A549 (cell line): Measurements from ENCODE around the gene CBX4. TPM values are rescaled to one million over a fixed set of nuclear protein-coding genes. Genes with fewer than 3 reads are reported as not detected.

Experiments used
- CBX2 ChIP-seq: fragments of 200-600 bp; sonication (generic); IDR thresholded peaks from 2 replicates; pipeline ENCODE4 v1.6.1; 2016; ENCODE audit warnings: low read depth, mild to moderate bottlenecking, borderline replicate concordance
- CBX8 ChIP-seq: fragments of 200-600 bp; sonication (generic); IDR thresholded peaks from 2 replicates; pipeline ENCODE4 v1.6.1; 2016
- CHD2 ChIP-seq: fragments of 150-350 bp; IDR thresholded peaks from 2 replicates; pipeline ENCODE4 v1.6.1; 2014; ENCODE audit warnings: low read length; ENCODE audit not compliant: partially characterized antibody
- CHD4 ChIP-seq: fragments of 200-600 bp; sonication (generic); IDR thresholded peaks from 2 replicates; pipeline ENCODE4 v1.6.1; 2016; ENCODE audit warnings: antibody characterized with exemption, mild to moderate bottlenecking, borderline replicate concordance
- EHF ChIP-seq: fragments of 250-450 bp; sonication (Bioruptor Pico); IDR thresholded peaks from 2 replicates; pipeline ENCODE4 v1.5.0; 2020; ENCODE audit warnings: mild to moderate bottlenecking
- FOSB ChIP-seq: fragments of 250-450 bp; sonication (Bioruptor Pico); IDR thresholded peaks from 2 replicates; pipeline ENCODE4 v1.5.0; 2020; ENCODE audit warnings: mild to moderate bottlenecking, moderate library complexity
- FOXS1 ChIP-seq: fragments of 250-450 bp; sonication (Bioruptor Pico); IDR thresholded peaks from 2 replicates; pipeline ENCODE4 v1.5.0; 2020; ENCODE audit warnings: mild to moderate bottlenecking, moderate library complexity
- GATA3 ChIP-seq: IDR thresholded peaks from 2 replicates; pipeline ENCODE4 v1.6.1; 2012; ENCODE audit warnings: borderline replicate concordance
- HDAC2 ChIP-seq: fragments of 200-600 bp; sonication (generic); IDR thresholded peaks from 2 replicates; pipeline ENCODE4 v1.6.1; 2016
- HEYL ChIP-seq: fragments of 250-450 bp; sonication (Bioruptor Pico); IDR thresholded peaks from 2 replicates; pipeline ENCODE4 v1.8.0; 2021; ENCODE audit warnings: mild to moderate bottlenecking, moderate library complexity
- HOXA7 ChIP-seq: fragments of 250-450 bp; sonication (Bioruptor Pico); IDR thresholded peaks from 2 replicates; pipeline ENCODE4 v1.5.0; 2020; ENCODE audit warnings: mild to moderate bottlenecking, moderate library complexity
- HOXB13 ChIP-seq: fragments of 250-450 bp; sonication (Bioruptor Pico); IDR thresholded peaks from 2 replicates; pipeline ENCODE4 v1.5.0; 2020; ENCODE audit warnings: low read depth, mild to moderate bottlenecking, moderate library complexity
- HOXB5 ChIP-seq: fragments of 250-450 bp; sonication (Bioruptor Pico); IDR thresholded peaks from 2 replicates; pipeline ENCODE4 v1.5.0; 2020; ENCODE audit warnings: mild to moderate bottlenecking, moderate library complexity
- JUN ChIP-seq, 2 experiments: fragments of >200 bp; sonication (Bioruptor Twin); formaldehyde crosslinking; IDR thresholded peaks; 2 replicates in 1 of 2; 3 replicates in 1 of 2; pipeline ENCODE4 v1.6.1; 2016 to 2017
- JUNB ChIP-seq: fragments of >200 bp; sonication (Bioruptor Twin); formaldehyde crosslinking; IDR thresholded peaks from 2 replicates; pipeline ENCODE4 v1.6.1; 2016
- KDM1A ChIP-seq: fragments of 200-600 bp; sonication (generic); IDR thresholded peaks from 2 replicates; pipeline ENCODE4 v1.6.1; 2016; ENCODE audit warnings: low read depth, mild to moderate bottlenecking
- KDM5A ChIP-seq: fragments of 200-600 bp; sonication (generic); IDR thresholded peaks from 2 replicates; pipeline ENCODE4 v1.6.1; 2016; ENCODE audit warnings: antibody characterized with exemption, mild to moderate bottlenecking
- MAZ ChIP-seq: fragments of 150-350 bp; IDR thresholded peaks from 2 replicates; pipeline ENCODE4 v1.6.1; 2014; ENCODE audit warnings: antibody characterized with exemption, low read depth, low read length, borderline replicate concordance
- NPAS2 ChIP-seq: fragments of 250-450 bp; sonication (Bioruptor Pico); IDR thresholded peaks from 2 replicates; pipeline ENCODE4 v1.8.0; 2022; ENCODE audit warnings: mild to moderate bottlenecking, moderate library complexity, borderline replicate concordance
- NR3C1 ChIP-seq: fragments of >200 bp; sonication (Bioruptor Twin); formaldehyde crosslinking; IDR thresholded peaks from 3 replicates; pipeline ENCODE4 v1.6.1; 2017
- PHF8 ChIP-seq: fragments of 200-600 bp; sonication (generic); IDR thresholded peaks from 2 replicates; pipeline ENCODE4 v1.6.1; 2016; ENCODE audit warnings: low read depth, mild to moderate bottlenecking, antibody characterized with exemption, moderate library complexity, borderline replicate concordance
- POLR2A ChIP-seq: IDR thresholded peaks from 2 replicates; pipeline ENCODE4 v1.6.1; 2012; ENCODE audit warnings: mild to moderate bottlenecking, low read length
- POLR2AphosphoS2 ChIP-seq: conservative IDR thresholded peaks from 2 replicates; pipeline ENCODE4 v1.6.1; 2012; ENCODE audit warnings: low read length, improper control_type of control experiment, inconsistent platforms
- RAD21 ChIP-seq, 2 experiments: fragments of >200 bp in 1 of 2; sonication (Bioruptor Twin) in 1 of 2; formaldehyde crosslinking in 1 of 2; IDR thresholded peaks in 1 of 2; conservative IDR thresholded peaks in 1 of 2; 2 replicates in 1 of 2; 3 replicates in 1 of 2; pipeline ENCODE4 v1.6.1; 2012 to 2018; ENCODE audit warnings: inconsistent platforms in 1 of 2
- RARB ChIP-seq: fragments of 250-450 bp; sonication (Bioruptor Pico); IDR thresholded peaks from 2 replicates; pipeline ENCODE4 v1.8.0; 2021; ENCODE audit warnings: mild to moderate bottlenecking, moderate library complexity
- RCOR1 ChIP-seq: fragments of 150-350 bp; IDR thresholded peaks from 2 replicates; pipeline ENCODE4 v1.6.1; 2014; ENCODE audit warnings: antibody characterized with exemption, low read length, low read depth
- TFCP2L1 ChIP-seq: fragments of 250-450 bp; sonication (Bioruptor Pico); IDR thresholded peaks from 2 replicates; pipeline ENCODE4 v1.5.0; 2021; ENCODE audit warnings: mild to moderate bottlenecking
- ZFP36 ChIP-seq: fragments of 450-650 bp; IDR thresholded peaks from 2 replicates; pipeline ENCODE4 v1.6.1; 2014; ENCODE audit warnings: borderline replicate concordance; ENCODE audit not compliant: partially characterized antibody
- ZNF302 ChIP-seq: fragments of 250-450 bp; sonication (Bioruptor Pico); IDR thresholded peaks from 2 replicates; pipeline ENCODE4 v1.9.0; 2021; ENCODE audit warnings: inconsistent platforms, mild to moderate bottlenecking, moderate library complexity
- ZSCAN20 ChIP-seq: fragments of 250-450 bp; sonication (Bioruptor Pico); IDR thresholded peaks from 2 replicates; pipeline ENCODE4 v1.8.0; 2022; ENCODE audit warnings: mild to moderate bottlenecking, moderate library complexity
- polyA plus RNA-seq, 4 experiments: library from polyadenylated mRNA; depleted of rRNA in 3 of 4; stranded (reverse); fragments of >200 nt; fragmentation: RNase III in 1 of 4; extraction: RNeasy Plus Mini Kit Qiagen cat#74134 plus additional on column Dnase treatment in 1 of 4; gene quantifications; 2 replicates in 3 of 4; 3 replicates in 1 of 4; pipeline ENCODE4 v1.2.3, GENCODE V29; 2011 to 2017
- TF ChIP-seq, protein P1 (sequence below): fragments of 450-650 bp; IDR thresholded peaks from 2 replicates; pipeline ENCODE4 v1.6.1; 2014; ENCODE audit warnings: antibody characterized with exemption
- TF ChIP-seq, protein P2 (sequence below): fragments of 250-450 bp; sonication (Bioruptor Pico); IDR thresholded peaks from 2 replicates; pipeline ENCODE4 v1.5.0; 2020; ENCODE audit warnings: low read depth, mild to moderate bottlenecking, moderate library complexity
- TF ChIP-seq, protein P3 (sequence below): fragments of >200 bp; sonication (Bioruptor Twin); formaldehyde crosslinking; IDR thresholded peaks from 3 replicates; pipeline ENCODE4 v1.5.1; 2016
- TF ChIP-seq, protein P4 (sequence below): fragments of 250-450 bp; sonication (Bioruptor Pico); IDR thresholded peaks from 2 replicates; pipeline ENCODE4 v1.5.0; 2021; ENCODE audit warnings: mild to moderate bottlenecking, moderate library complexity, borderline replicate concordance
- TF ChIP-seq, protein P5 (sequence below): fragments of >200 bp; sonication (Bioruptor Twin); formaldehyde crosslinking; IDR thresholded peaks from 2 replicates; pipeline ENCODE4 v1.6.1; 2016
- TF ChIP-seq, protein P6 (sequence below): IDR thresholded peaks from 2 replicates; pipeline ENCODE4 v1.6.1; 2012; ENCODE audit warnings: low read depth, borderline replicate concordance
- TF ChIP-seq, protein P7 (sequence below): fragments of >200 bp; sonication (Bioruptor Twin); formaldehyde crosslinking; IDR thresholded peaks from 3 replicates; pipeline ENCODE4 v1.6.1; 2016

Gene CBX4
- polyA plus RNA-seq, 2 of the 4 experiments (the other 2 are of a cell fraction): 31.0 to 34.1 TPM

DNA sequence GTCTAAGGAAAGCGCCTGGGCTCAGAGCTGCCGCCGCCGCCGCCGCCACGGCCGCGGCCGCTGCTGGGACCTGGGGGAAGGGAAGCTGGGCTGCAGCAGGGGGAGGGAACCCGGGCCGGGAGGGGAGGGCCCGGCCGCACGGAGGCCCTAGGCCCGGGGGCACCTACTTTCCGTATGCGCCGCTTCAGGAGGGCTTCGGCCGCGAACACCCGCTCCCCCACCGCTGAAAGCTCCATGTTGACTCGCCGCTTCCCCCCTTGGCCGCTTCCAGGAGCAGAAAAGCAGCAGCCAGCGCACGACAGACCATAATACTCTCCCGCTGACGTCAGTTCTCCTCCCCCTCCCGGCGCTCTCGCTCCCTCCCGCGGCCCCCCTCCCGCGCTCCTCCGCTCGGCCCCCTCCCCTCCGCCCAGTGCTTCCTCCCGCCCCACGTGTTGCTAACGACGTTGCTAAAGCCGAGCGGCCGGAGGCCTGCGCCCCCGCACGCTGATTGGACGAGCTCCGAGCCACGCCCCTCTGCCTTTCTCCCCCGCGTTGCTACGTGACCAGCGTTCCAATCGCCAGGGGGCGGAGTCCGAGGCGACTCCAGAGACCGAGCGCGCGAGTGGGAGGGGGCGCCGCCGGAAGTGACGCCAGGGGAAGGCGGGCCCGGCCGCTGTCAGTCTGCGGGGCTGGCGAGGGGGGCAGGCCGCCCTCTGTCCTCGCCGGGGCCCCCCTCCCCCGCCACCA lies 42.3 kb downstream of the CBX4 start, which contains the start of gene CBX8 (continued):
- TF ChIP-seq RAD21 (conservative IDR thresholded peaks at IDR 0.05 in 1 of 2, IDR thresholded peaks at IDR 0.05 in 1 of 2) (no peak), EHF (CRISPR knock-in tag) (no peak), NR3C1 (no peak), ZFP36 (no peak), FOXS1 (no peak), TFCP2L1 (CRISPR knock-in tag) (no peak), HDAC2 (no peak; the same call in 1 of the 2 replicates), ZSCAN20 (no peak), HEYL (no peak), HOXA7 (CRISPR knock-in tag) (no peak), CHD2 (peak; percentile 40), FOSB (no peak), CBX2 (no peak), KDM1A (no peak), PHF8 (peak; percentile 89), ZNF302 (no peak), JUNB (no peak), GATA3 (0 out of 2 replicates have a peak, but pooled peaks have one; percentile 39), RARB (CRISPR knock-in tag) (no peak), RCOR1 (no peak), HOXB13 (CRISPR knock-in tag) (no peak), POLR2AphosphoS2 (no peak), HOXB5 (CRISPR knock-in tag) (no peak), CBX8 (no peak), CHD4 (no peak), JUN (IDR thresholded peaks at IDR 0.05) (peak; percentile 72 to 92; a peak in 4 of 5 replicates), POLR2A (peak; percentile 74), KDM5A (no peak), NPAS2 (CRISPR knock-in tag) (no peak), MAZ (peak; percentile 99)
- TF ChIP-seq, protein P1, sequence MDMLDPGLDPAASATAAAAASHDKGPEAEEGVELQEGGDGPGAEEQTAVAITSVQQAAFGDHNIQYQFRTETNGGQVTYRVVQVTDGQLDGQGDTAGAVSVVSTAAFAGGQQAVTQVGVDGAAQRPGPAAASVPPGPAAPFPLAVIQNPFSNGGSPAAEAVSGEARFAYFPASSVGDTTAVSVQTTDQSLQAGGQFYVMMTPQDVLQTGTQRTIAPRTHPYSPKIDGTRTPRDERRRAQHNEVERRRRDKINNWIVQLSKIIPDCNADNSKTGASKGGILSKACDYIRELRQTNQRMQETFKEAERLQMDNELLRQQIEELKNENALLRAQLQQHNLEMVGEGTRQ: peak; percentile 84
- TF ChIP-seq, protein P2, sequence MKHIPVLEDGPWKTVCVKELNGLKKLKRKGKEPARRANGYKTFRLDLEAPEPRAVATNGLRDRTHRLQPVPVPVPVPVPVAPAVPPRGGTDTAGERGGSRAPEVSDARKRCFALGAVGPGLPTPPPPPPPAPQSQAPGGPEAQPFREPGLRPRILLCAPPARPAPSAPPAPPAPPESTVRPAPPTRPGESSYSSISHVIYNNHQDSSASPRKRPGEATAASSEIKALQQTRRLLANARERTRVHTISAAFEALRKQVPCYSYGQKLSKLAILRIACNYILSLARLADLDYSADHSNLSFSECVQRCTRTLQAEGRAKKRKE (CRISPR knock-in tag): no peak
- TF ChIP-seq, protein P3, sequence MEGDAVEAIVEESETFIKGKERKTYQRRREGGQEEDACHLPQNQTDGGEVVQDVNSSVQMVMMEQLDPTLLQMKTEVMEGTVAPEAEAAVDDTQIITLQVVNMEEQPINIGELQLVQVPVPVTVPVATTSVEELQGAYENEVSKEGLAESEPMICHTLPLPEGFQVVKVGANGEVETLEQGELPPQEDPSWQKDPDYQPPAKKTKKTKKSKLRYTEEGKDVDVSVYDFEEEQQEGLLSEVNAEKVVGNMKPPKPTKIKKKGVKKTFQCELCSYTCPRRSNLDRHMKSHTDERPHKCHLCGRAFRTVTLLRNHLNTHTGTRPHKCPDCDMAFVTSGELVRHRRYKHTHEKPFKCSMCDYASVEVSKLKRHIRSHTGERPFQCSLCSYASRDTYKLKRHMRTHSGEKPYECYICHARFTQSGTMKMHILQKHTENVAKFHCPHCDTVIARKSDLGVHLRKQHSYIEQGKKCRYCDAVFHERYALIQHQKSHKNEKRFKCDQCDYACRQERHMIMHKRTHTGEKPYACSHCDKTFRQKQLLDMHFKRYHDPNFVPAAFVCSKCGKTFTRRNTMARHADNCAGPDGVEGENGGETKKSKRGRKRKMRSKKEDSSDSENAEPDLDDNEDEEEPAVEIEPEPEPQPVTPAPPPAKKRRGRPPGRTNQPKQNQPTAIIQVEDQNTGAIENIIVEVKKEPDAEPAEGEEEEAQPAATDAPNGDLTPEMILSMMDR: no peak
- TF ChIP-seq, protein P4, sequence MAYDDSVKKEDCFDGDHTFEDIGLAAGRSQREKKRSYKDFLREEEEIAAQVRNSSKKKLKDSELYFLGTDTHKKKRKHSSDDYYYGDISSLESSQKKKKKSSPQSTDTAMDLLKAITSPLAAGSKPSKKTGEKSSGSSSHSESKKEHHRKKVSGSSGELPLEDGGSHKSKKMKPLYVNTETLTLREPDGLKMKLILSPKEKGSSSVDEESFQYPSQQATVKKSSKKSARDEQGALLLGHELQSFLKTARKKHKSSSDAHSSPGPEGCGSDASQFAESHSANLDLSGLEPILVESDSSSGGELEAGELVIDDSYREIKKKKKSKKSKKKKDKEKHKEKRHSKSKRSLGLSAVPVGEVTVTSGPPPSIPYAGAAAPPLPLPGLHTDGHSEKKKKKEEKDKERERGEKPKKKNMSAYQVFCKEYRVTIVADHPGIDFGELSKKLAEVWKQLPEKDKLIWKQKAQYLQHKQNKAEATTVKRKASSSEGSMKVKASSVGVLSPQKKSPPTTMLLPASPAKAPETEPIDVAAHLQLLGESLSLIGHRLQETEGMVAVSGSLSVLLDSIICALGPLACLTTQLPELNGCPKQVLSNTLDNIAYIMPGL (CRISPR knock-in tag): no peak
- TF ChIP-seq, protein P5, sequence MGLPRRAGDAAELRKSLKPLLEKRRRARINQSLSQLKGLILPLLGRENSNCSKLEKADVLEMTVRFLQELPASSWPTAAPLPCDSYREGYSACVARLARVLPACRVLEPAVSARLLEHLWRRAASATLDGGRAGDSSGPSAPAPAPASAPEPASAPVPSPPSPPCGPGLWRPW: no peak
- TF ChIP-seq, protein P6, sequence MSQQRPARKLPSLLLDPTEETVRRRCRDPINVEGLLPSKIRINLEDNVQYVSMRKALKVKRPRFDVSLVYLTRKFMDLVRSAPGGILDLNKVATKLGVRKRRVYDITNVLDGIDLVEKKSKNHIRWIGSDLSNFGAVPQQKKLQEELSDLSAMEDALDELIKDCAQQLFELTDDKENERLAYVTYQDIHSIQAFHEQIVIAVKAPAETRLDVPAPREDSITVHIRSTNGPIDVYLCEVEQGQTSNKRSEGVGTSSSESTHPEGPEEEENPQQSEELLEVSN: 0 out of 2 replicates have a peak, but pooled peaks have one; percentile 29
- TF ChIP-seq, protein P7, sequence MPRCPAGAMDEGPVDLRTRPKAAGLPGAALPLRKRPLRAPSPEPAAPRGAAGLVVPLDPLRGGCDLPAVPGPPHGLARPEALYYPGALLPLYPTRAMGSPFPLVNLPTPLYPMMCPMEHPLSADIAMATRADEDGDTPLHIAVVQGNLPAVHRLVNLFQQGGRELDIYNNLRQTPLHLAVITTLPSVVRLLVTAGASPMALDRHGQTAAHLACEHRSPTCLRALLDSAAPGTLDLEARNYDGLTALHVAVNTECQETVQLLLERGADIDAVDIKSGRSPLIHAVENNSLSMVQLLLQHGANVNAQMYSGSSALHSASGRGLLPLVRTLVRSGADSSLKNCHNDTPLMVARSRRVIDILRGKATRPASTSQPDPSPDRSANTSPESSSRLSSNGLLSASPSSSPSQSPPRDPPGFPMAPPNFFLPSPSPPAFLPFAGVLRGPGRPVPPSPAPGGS: peak; percentile 88; the same call in 2 of the 3 replicates
